ENCODE data around the gene B4GALT6. TPM values are rescaled to one million over a fixed set of nuclear protein-coding genes. Genes with fewer than 3 reads are reported as not detected.

B4GALT6 gene
- total RNA-seq, 4 donors from 2014 or later = 0.40 to 3.0 (median 1.6) TPM

- no peaks in the 10 kb centered on the region for H3K9me3 ChIP-seq
- 85 to 90% methylated on average over 2 to 13 of the region's 13 CpGs for WGBS, 2 donors (ENCODE audit: low coverage in 1 of 2)
- no peaks in the 10 kb centered on the region for H3K27me3 ChIP-seq
- H3K27ac ChIP-seq = no peak overlapping the region
- no peak overlapping the region for H3K4me3 ChIP-seq
- H3K4me1 ChIP-seq = no peaks in the 10 kb centered on the region
- no peaks in the 10 kb centered on the region for H3K36me3 ChIP-seq
- no peak for DNase-seq
- TF ChIP-seq, protein P1, sequence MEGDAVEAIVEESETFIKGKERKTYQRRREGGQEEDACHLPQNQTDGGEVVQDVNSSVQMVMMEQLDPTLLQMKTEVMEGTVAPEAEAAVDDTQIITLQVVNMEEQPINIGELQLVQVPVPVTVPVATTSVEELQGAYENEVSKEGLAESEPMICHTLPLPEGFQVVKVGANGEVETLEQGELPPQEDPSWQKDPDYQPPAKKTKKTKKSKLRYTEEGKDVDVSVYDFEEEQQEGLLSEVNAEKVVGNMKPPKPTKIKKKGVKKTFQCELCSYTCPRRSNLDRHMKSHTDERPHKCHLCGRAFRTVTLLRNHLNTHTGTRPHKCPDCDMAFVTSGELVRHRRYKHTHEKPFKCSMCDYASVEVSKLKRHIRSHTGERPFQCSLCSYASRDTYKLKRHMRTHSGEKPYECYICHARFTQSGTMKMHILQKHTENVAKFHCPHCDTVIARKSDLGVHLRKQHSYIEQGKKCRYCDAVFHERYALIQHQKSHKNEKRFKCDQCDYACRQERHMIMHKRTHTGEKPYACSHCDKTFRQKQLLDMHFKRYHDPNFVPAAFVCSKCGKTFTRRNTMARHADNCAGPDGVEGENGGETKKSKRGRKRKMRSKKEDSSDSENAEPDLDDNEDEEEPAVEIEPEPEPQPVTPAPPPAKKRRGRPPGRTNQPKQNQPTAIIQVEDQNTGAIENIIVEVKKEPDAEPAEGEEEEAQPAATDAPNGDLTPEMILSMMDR (IDR thresholded peaks at IDR 0.05) = no peak
- TF ChIP-seq POLR2A (IDR thresholded peaks at IDR 0.05) = no peak
- TF ChIP-seq EP300 (IDR thresholded peaks at IDR 0.05; ENCODE audit: low read depth) = no peak
- TF ChIP-seq POLR2AphosphoS5 (IDR thresholded peaks at IDR 0.05) = no peak
- in situ Hi-C loops (cut with MboI; ENCODE audit: low pct_ligation_motif_present in 1 of 4, low pct_unique_long_range_greater_than_20kb in 1 of 4, low sequenced_read_pairs in 3 of 4) = no loop called here
- intact Hi-C loops (cut with DNase I; ENCODE audit: low total_unique reads) = no loop called here
Measured at GRCh38 chr18:31598021-31598805, 86.2 kb downstream of the B4GALT6 start.

DNA sequence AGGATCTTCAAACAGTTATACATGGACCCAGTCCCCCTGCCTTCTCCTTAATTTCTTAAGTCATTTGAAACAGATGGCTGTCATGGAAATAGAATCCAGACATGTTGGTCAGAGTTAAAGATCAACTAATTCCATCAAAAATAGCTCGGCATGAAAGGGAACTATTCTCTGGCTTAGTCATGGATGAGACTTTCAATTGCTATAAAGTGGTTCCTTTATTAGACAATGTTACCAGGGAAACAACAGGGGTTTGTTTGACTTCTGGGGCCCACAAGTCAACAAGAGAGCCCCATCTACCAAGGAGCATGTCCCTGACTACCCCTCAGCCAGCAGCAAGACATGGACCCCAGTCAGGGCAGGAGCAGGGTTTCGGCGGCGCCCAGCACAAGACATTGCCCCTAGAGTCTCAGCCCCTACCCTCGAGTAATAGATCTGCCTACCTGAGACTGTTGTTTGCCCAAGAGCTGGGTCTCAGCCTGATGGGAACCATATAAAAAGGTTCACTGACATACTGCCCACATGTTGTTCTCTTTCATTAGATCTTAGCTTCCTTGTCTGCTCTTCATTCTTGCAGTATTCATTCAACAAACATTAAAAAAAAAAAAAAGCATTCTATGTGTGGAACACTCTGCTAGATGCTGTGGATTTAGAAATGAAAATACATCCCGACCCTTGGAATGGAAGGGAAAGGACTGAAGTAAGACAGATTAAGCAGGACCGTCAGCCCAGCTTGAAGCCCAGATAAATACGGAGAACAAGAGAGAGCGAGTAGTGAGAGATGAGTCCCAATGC, 88.1 kb downstream of the B4GALT6 start:
- in situ Hi-C loops (cut with MboI; ENCODE audit: low pct_ligation_motif_present in 1 of 4, low pct_unique_long_range_greater_than_20kb in 1 of 4, low sequenced_read_pairs in 3 of 4) (no loop called here), intact Hi-C loops (cut with DNase I; ENCODE audit: low total_unique reads) (no loop called here)
- Histone ChIP-seq H3K36me3 (no peaks in the 10 kb centered on the region), H3K4me1 (no peaks in the 10 kb centered on the region), H3K27ac (no peak overlapping the region), H3K4me3 (no peak overlapping the region), H3K27me3 (no peaks in the 10 kb centered on the region), H3K9me3 (no peaks in the 10 kb centered on the region)
- no peak for DNase-seq
- 77 to 86% methylated on average over 5 to 9 of the region's 9 CpGs for WGBS, 2 donors (ENCODE audit: low coverage in 1 of 2)
- TF ChIP-seq POLR2A (IDR thresholded peaks at IDR 0.05) (no peak), POLR2AphosphoS5 (IDR thresholded peaks at IDR 0.05) (no peak), EP300 (IDR thresholded peaks at IDR 0.05; ENCODE audit: low read depth) (no peak)
- TF ChIP-seq, protein P1 (IDR thresholded peaks at IDR 0.05) = no peak

- intact Hi-C loops (cut with DNase I; ENCODE audit: low total_unique reads) (no loop called here), in situ Hi-C loops (cut with MboI; ENCODE audit: low pct_ligation_motif_present in 1 of 4, low pct_unique_long_range_greater_than_20kb in 1 of 4, low sequenced_read_pairs in 3 of 4) (no loop called here)
- TF ChIP-seq EP300 (IDR thresholded peaks at IDR 0.05; ENCODE audit: low read depth) = no peak
- TF ChIP-seq, protein P1 (IDR thresholded peaks at IDR 0.05) = no peak
- TF ChIP-seq POLR2A (IDR thresholded peaks at IDR 0.05) = no peak
- no peak for TF ChIP-seq POLR2AphosphoS5 (IDR thresholded peaks at IDR 0.05)
- DNase-seq = no peak
- Histone ChIP-seq H3K4me1 (no peaks in the 10 kb centered on the region), H3K27me3 (no peaks in the 10 kb centered on the region), H3K27ac (no peak overlapping the region), H3K4me3 (no peak overlapping the region), H3K36me3 (no peaks in the 10 kb centered on the region), H3K9me3 (no peaks in the 10 kb centered on the region)
- WGBS, 2 donors (ENCODE audit: low coverage in 1 of 2) = 70 to 77% methylated on average over 5 of the region's 5 CpGs
Measured at GRCh38 chr18:31595121-31595771, 89.1 kb downstream of the B4GALT6 start.

All from transverse colon (tissue), 4 donors.